GM11168 (cell line): ENCODE results near the gene MYO1G.

Experiments used
- in situ Hi-C: fragments of 300-500 bp; cut with MboI; formaldehyde crosslinking; loops from one replicate; pipeline ENCODE4 v1.12.0; 2022; ENCODE audit warnings: low sequenced_read_pairs; ENCODE audit not compliant: unreplicated experiment

Gene MYO1G

DNA sequence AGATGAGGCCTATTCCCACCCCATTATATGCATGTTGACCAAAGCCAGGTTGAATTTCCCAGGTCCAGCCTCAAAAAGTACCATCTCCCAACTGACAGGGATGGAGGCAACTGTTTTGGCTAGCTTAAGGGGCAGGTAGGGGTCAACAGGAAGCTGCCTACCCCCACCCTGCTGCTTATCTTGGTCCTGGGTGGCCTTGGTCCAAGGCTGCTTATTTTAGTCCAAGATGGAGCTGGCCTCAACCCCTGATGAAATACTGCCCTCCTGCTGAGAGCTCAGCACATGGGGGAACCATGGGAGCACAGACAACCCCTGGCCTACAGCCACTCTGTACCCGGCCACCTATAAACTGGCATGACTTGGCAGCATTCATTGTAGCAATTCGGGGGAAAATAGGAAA, 23.1 kb downstream of the MYO1G start:
- in situ Hi-C loops = loop anchor here (25.0 kb wide), 1 partner anchor 182 kb away; no protein-coding TSS in a partner anchor

DNA sequence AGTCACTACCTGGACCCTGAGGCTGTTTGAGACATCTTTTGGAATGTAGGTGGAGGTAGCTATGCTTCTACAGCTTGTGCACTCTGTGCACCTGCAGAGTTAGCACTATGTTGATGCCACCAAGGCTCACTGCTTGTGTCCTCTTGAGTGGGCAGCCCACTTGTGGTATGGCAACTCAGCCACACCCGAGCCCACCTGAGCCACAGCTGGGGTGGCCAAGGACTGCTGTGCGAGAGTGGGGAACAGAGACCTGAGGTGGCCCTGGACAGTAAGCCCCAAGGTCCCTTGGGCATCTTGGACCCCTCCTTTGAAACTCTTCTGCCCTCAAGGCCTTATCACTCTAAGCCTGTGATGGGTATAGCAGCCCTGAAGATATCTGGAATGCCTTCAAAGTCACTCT, 25.7 kb downstream of the MYO1G start:
- in situ Hi-C loops = loop anchor here (25.0 kb wide), 1 partner anchor 184 kb away; no protein-coding TSS in a partner anchor

DNA sequence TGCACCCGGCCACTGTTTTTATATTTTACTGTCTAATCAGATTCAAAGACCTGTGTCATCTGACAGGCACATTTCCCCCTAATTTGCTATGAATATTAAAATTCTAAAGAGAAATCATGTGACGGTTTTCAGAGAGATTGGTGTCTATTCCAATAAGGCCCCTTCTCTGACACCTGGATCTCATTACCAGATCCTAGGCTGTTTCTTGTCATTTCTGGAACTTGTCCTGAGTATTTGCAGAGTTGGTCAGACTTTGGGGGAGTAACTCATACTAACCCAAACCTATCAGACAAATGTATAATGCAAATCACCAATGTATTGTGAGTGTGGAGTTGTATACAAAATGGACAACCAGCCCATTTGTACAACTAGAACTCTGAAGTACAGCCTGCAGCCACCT, 29.5 kb downstream of the MYO1G start:
- in situ Hi-C loops = loop anchor here (25.0 kb wide), 1 partner anchor 362 kb away; the partner anchor contains the start of gene TMED4

DNA sequence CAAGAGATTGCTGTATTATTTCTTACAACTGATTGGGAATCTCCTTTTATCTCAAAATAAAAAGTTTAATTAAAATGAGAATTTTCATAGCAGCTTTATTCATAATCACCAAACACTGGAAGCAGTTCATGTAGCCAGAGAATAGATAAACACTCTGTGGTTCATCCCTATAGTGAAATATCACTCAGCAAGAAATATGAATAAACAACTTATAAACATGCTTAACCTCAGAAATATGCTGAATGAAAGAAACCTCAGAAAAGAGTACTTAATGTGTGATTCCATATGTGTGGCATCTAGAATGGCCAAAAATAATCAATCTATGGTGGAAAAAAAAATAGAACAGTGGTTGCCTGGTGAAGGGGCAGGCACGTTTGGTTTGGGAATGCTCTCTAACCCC, 33.3 kb downstream of the MYO1G start:
- in situ Hi-C loops = loop anchor here (25.0 kb wide), 1 partner anchor 358 kb away; the partner anchor contains the start of gene TMED4

DNA sequence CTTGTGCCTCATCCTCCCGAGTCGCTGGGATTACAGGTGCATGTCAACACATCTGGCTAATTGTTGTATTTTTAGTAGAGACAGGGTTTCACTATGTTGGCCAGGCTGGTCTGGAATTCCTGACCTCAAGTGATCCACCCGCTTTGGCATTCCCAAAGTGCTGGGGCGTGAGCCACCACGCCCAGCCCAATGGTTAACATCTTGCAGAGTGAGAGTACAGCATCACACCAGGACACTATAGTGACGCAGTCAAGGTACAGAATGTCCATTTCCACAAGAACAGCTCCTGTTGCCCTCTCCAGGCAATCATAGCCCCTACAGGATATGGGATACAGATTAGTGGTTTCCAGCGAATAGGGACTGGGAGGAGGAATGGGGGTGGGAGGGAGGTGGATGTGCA, 34.0 kb downstream of the MYO1G start:
- in situ Hi-C loops = loop anchor here (25.0 kb wide), 1 partner anchor 358 kb away; the partner anchor contains the start of gene TMED4

DNA sequence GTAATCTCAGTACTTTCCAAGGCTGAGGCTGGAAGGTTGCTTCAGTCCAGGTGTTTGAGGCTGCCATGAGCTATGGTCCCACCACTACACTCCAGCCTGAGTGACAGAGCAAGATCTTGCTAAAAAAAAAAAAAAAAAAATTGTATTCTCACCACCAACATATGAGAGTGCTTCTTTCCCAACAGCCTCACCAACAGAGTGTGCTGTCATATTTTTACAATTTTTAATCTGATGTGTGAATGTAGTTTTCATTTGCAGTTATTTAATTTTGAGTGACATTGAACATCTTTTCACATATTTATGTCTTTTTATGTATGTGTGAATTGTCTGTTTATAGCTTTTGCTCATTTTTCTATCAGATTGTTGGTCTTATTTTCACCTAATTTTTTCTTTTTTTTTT, 35.2 kb downstream of the MYO1G start:
- in situ Hi-C loops = loop anchor here (25.0 kb wide), 1 partner anchor 356 kb away; the partner anchor contains the start of gene TMED4

DNA sequence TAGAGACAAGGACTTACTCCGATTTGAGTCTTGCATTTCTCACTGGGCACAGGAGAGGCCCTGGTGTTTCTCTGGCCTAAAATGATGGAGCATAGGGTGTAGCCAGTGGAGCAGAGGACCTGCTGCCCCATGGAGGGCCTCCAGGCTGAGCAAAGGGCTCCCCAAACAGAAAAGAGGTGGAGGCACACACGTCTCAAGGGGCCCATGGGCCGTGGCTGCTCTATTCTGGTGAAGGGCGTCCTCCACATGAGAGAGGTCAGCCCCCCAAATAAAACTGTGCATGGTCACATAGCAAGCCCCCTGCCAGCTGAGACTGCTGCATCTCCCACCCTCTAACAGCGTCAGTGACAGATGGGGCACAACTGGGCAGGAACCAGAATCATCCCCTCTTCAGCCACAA, 41.4 kb downstream of the MYO1G start:
- in situ Hi-C loops = loop anchor here (25.0 kb wide), 1 partner anchor 350 kb away; the partner anchor contains the start of gene TMED4

DNA sequence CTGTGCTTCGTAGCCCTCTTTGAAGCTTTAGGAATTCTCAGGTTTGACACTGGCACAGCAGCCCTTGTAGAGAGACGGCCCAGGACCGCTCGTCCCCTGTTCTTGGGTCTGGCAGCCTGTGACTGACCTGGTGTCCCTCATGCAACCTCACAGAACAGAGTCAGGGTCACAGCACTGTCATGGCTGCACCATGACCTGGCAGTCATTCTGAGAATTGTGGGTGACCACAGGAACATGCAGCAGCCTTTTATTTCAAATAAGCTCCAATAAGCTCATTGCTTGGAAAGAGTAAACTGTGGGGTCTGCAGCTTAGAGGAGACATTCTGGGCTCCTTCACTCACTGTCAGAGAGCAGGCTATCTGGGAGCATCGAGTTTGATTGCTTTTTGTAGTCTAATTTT, 42.5 kb downstream of the MYO1G start:
- in situ Hi-C loops = loop anchor here (25.0 kb wide), 1 partner anchor 349 kb away; the partner anchor contains the start of gene TMED4

DNA sequence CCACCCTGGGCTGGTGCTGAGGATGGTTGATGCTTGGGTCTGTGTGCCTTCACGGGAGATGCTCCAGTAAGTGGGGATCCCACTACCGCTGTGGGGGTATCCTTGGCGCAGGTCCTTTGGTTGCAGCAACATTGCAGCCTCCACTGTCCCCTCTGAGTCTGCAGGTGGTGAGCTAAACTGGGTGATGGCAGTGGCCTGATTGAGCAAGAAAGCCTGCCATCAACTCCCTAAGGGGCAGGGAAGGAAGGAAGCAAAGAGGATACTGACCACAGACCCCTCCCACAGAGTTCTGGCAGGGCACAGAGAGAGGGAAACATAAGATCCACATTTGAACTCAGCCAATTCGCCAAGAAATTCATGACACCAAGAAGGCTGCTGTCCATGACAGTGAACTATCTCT, 43.2 kb downstream of the MYO1G start:
- in situ Hi-C loops = loop anchor here (25.0 kb wide), 1 partner anchor 348 kb away; the partner anchor contains the start of gene TMED4

DNA sequence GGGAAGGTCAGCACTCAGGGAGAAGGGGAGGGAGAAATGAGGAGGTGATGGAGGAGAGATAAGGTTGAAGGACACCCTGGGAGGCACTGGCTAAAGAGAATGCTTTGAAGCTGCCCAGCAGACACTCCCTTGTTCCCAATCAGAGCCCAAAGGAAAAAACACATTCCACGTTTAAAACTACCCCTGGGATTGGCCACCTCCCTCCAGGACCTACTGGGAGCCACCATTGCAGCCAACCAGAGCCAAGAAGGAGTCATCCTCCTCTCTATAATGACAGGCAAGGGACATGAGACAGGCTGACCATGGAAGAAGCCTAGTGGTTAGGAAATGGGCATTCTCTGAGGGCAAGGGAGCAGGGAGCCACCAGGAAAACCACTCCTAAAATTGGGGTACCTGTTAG, 43.8 kb downstream of the MYO1G start:
- in situ Hi-C loops = loop anchor here (25.0 kb wide), 1 partner anchor 348 kb away; the partner anchor contains the start of gene TMED4

DNA sequence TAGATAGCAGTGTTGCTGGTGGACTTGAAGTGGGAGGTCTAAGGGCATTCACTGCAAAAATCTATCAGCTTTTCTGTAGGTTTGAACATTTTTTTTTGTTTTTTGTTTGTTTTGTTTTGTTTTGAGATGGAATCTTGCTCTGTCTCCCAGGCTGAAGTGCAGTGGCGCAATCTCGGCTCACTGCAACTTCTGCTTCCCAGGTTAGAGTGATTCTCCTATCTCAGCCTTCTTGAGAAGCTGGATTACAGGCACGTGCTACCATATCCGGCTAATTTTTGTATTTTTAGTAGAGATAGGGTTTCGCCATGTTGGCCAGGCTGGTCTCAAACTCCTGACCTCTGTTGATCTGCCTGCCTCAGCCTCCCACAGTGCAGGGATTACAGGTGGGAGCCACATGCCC, 44.3 kb downstream of the MYO1G start:
- in situ Hi-C loops = loop anchor here (25.0 kb wide), 1 partner anchor 347 kb away; the partner anchor contains the start of gene TMED4

DNA sequence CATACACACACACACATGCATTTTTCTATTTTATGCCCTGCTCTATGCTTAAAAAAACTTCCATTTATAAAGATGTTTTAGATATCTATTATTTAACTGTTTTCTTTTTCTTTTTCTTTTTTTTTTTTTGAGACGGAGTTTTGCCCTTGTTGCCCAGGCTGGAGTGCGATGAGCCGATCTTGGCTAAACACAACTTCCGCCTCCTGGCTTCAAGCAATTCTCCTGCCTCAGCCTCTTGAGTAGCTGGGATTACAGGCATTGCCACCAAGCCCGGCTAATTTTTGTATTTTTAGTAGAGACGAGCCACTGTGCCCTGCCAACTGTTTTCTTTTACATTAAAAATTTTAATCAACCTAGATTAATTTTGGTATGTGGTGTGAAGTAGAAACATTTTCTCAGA, 47.9 kb downstream of the MYO1G start:
- in situ Hi-C loops = loop anchor here (25.0 kb wide), 1 partner anchor 344 kb away; the partner anchor contains the start of gene TMED4

DNA sequence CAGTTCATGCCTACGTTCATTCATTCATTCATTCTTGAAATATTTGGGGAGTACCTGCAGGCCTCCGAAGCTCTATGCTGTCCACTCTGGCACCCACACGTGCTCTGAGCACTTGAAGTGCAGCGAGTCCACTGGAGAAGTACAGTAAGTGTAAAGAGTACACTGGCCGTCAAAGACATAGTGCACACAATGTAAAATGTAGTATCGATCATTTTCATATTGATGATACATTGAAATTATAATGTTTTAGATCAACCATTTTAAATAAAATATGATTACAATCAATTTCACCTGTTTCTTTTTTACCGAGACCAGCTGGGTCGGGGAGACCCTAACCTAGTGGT, 56.5 kb downstream of the MYO1G start:
- in situ Hi-C loops = no loop called here

DNA sequence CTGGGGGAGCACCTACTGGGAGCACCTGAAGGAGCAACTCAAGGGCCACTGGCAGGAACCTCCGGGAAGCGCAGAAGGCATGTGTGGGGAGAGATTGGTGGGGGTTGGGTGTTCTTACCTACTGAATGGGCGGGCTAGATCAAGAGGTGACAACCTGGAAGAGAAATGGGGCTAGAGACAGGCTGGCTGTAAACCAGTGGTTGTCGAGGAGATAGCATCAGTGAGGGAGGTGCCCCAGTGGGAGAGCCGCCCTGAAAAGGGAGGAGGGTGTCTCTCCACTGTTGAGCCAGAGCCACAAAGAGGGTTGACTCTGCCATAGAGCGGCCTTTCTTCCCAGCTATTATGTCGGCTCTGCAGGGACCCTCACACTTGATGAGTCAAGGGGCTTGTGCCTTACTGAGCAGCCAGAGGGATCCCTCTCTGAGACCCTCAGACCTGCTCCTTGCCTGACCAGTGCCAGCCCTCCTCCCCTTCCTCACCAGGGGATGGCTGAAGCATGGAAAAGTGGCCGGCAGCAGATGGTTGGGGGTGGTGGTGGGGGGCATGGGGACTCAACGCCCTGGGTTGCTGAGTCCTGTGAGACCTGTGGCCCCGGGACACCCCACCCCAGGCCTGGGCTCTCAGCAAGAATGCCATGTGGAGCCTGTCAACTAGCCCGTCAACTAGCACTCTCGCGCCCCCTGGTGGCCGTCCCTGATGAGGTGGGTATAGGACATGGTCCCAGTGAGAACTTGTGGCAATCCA, 57.0 kb downstream of the MYO1G start:
- in situ Hi-C loops = no loop called here

DNA sequence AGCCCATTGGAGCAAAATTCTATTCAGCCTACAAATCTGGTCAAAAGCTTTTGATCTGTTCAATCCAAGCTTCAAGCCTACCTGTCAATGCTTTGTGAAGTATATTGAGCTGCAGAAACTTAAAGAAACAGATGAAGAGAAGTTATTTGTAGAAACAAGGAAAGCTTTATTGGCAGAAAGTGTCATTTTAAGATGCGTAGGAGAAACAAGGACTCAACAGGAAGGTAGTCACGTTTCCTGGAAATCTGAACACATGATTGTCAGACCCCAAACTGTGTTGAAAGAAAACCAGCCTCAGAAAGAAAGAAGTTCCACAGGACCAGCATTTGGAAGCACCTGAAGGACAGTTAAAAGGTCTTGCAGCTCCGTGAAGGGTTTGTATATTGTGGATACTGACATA, 58.7 kb downstream of the MYO1G start:
- in situ Hi-C loops = no loop called here

DNA sequence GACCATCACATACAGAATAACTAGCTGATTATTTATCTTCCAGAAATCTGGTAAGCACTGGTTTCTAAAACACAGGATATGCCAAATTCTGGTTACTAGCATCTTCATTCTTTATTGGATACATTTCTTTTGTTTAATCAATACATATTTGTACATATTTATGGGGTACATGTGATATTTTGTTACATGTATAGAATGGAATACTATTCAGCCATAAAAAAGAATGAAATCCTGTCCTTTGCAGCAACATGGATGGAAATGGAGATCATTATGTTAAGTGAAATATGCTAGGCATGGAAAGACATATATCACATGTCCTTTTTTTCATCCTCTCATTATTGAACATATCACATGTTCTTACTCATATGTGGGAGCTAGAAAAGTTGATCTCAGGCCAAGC, 60.8 kb downstream of the MYO1G start:
- in situ Hi-C loops = no loop called here

DNA sequence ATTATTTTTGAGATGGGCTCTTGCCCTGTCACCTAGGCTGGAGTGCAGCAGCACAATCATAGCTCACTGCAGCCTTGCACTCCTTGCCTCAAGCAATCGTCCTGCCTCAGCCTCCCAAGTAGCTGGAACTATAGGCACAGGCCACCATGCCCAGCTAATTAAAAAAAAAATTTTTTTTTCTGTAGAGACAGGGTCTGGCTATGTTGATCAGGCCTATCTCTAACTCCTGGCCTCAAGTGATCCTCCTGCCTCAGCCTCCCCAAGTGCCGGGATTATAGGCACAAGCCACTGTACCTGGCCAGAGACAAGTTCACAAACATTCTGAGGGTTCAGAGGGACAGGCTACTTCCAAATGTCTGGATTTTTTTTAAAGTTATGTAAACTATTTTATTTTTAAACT, 61.4 kb downstream of the MYO1G start:
- in situ Hi-C loops = no loop called here

DNA sequence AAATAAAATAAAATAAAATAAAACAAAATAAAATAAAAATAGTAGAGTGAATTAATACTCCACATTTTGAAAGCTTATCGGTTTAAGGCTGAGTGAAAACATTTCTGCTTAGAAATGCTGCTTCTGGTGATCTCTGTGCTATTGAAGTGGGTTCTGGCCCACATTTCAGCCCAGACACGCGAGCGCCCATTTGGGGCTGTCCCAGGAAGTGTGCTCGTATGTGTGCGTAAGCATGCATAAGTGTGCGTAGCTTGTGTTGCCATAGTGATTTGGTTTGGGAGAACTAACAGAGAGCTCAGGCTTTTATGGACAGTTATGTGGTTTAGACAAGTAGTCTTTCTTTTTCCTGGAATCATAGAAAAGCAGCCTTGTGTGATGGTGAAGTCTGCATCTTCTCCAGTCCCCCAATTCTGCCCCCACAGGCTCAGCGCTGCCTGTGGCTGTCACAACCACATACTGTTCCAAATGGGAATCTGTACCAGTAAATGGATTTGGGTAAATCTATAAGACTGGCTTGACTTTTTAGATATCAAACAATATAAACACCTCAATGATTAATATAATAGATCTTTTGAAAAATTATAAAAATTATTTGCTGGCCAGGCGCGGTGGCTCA, 63.7 kb downstream of the MYO1G start:
- in situ Hi-C loops = no loop called here

DNA sequence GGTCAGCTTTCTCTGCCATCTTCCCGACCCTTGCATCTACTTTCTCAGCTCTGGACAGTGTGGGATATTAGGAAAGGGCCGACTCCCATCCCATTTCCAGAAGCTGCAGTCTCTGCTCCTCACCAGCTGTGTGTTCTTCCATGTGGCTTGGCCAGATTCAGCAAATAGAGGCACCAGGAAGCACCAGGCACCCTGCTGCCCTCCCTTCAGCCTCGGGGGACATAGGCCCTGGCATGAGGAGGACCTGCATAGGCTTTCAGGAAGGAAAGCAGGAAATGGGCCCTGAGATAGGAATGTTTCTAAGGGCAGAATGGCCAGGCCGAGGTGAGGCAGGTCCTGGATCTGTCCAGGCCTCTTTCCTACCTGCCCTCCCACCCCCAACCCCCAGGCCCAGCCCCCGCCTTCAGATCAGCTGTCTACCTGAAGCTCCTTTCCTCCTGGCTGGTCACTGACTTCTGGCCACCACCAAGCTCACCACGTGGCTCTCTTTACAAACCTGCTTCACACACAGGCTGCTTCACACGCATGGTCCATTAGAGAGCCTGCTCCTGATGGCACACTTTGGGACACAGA, 66.0 kb downstream of the MYO1G start:
- in situ Hi-C loops = no loop called here
